DND-41 (cell line): Measurements from ENCODE around the gene DNAH2.

Experiments
- EZH2 ChIP-seq: IDR thresholded peaks from 3 replicates; pipeline ENCODE4 v1.6.1; 2012; ENCODE audit warnings: borderline replicate concordance, low read depth, mild to moderate bottlenecking, moderate library complexity, low read length, inconsistent platforms; ENCODE audit not compliant: severe bottlenecking
- TF ChIP-seq, protein P1 (sequence below): IDR thresholded peaks from 2 replicates; pipeline ENCODE4 v1.5.1; 2012; ENCODE audit warnings: borderline replicate concordance, low read length, moderate library complexity, mild to moderate bottlenecking; ENCODE audit not compliant: poor library complexity, severe bottlenecking; ENCODE audit errors: extremely low read depth

- TF ChIP-seq, protein P1, sequence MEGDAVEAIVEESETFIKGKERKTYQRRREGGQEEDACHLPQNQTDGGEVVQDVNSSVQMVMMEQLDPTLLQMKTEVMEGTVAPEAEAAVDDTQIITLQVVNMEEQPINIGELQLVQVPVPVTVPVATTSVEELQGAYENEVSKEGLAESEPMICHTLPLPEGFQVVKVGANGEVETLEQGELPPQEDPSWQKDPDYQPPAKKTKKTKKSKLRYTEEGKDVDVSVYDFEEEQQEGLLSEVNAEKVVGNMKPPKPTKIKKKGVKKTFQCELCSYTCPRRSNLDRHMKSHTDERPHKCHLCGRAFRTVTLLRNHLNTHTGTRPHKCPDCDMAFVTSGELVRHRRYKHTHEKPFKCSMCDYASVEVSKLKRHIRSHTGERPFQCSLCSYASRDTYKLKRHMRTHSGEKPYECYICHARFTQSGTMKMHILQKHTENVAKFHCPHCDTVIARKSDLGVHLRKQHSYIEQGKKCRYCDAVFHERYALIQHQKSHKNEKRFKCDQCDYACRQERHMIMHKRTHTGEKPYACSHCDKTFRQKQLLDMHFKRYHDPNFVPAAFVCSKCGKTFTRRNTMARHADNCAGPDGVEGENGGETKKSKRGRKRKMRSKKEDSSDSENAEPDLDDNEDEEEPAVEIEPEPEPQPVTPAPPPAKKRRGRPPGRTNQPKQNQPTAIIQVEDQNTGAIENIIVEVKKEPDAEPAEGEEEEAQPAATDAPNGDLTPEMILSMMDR = no peak
- TF ChIP-seq EZH2 = no peak
Observed at GRCh38 chr17:7676533-7676932, 41.0 kb upstream of the DNAH2 start.
